A673 (cell line): ENCODE data around the gene HLCS. TPM values are rescaled to one million over a fixed set of nuclear protein-coding genes. Genes with fewer than 3 reads are reported as not detected.

Experiments used
- BruUV-seq: library from RNA; stranded (reverse); fragments of 400-500 nt; replicated peaks from 2 replicates; lab custom pipeline; 2021; lab: Mats Ljungman, UMichigan
- CTCF ChIA-PET: fragments of 300-600 bp; sonication (Branson Sonifier 250); formaldehyde crosslinking; loops from one replicate; lab custom pipeline; 2022; ENCODE audit warnings: antibody characterized with exemption; lab: Charles Lee
- POLR2A ChIA-PET: fragments of 300-600 bp; sonication (Branson Sonifier 250); formaldehyde crosslinking; loops from one replicate; lab custom pipeline; 2022; ENCODE audit warnings: antibody characterized with exemption; ENCODE audit not compliant: low non-redundant PET; lab: Charles Lee
- DNase-seq: peaks from one replicate; pipeline ENCODE4 v3.0.0-alpha.2; 2015; ENCODE audit warnings: low spot score
- H3K27ac ChIP-seq: fragments of 200-600 bp; sonication (generic); 2 replicates; pipeline ENCODE4 v1.5.1; 2016; ENCODE audit warnings: mixed run types, low read depth, mild to moderate bottlenecking, mixed read lengths, antibody characterized with exemption, low read length; ENCODE audit not compliant: poor library complexity, severe bottlenecking
- H3K27me3 ChIP-seq: fragments of 200-600 bp; sonication (generic); replicated peaks from 2 replicates; pipeline ENCODE4 v1.6.1; 2017; ENCODE audit warnings: mixed run types, low read depth, mild to moderate bottlenecking, mixed read lengths, antibody characterized with exemption, low read length; ENCODE audit not compliant: insufficient read depth, poor library complexity
- H3K36me3 ChIP-seq: fragments of 200-600 bp; sonication (generic); 2 replicates; pipeline ENCODE4 v1.6.1; 2016; ENCODE audit warnings: mixed run types, mild to moderate bottlenecking, mixed read lengths, antibody characterized with exemption, low read length; ENCODE audit not compliant: insufficient read depth, poor library complexity, severe bottlenecking
- H3K4me1 ChIP-seq: fragments of 200-600 bp; sonication (generic); 2 replicates; pipeline ENCODE4 v1.6.1; 2017; ENCODE audit warnings: mixed run types, mild to moderate bottlenecking, mixed read lengths, antibody characterized with exemption, low read length; ENCODE audit not compliant: insufficient read depth, poor library complexity, severe bottlenecking
- H3K4me3 ChIP-seq: fragments of 200-600 bp; sonication (generic); 2 replicates; pipeline ENCODE4 v1.5.1; 2016; ENCODE audit warnings: low read depth, mixed run types, mild to moderate bottlenecking, mixed read lengths, low read length; ENCODE audit not compliant: poor library complexity, severe bottlenecking
- H3K9me3 ChIP-seq: fragments of 200-600 bp; sonication (generic); 2 replicates; pipeline ENCODE4 v1.6.1; 2016; ENCODE audit warnings: mixed run types, low read depth, mild to moderate bottlenecking, mixed read lengths, antibody characterized with exemption, low read length; ENCODE audit not compliant: poor library complexity, severe bottlenecking
- EZH2 ChIP-seq: fragments of 200-600 bp; sonication (generic); IDR thresholded peaks from 2 replicates; pipeline ENCODE4 v1.6.1; 2017; ENCODE audit warnings: borderline replicate concordance, low read depth, mild to moderate bottlenecking, mixed read lengths, antibody characterized with exemption, low read length; ENCODE audit not compliant: poor library complexity, severe bottlenecking
- intact Hi-C: fragments of 100-400 bp; cut with micrococcal nuclease; formaldehyde crosslinking; loops from one replicate; pipeline ENCODE4 v1.10.0; 2022; ENCODE audit not compliant: unreplicated experiment
- total RNA-seq: library from RNA; stranded (reverse); gene quantifications from 2 replicates; pipeline ENCODE4 v1.2.3, GENCODE V29; 2021
- TF ChIP-seq, protein P1 (sequence below): fragments of 300-800, 200-600 bp; sonication (generic); conservative IDR thresholded peaks from 2 replicates; pipeline ENCODE4 v1.5.1; 2017; ENCODE audit warnings: low read depth, mild to moderate bottlenecking, antibody characterized with exemption, low read length, moderate library complexity, mixed read lengths

The HLCS gene
- total RNA-seq, 1 experiment from 2014 or later = 15.3 TPM

- POLR2A ChIA-PET = no interaction called here
- BruUV-seq = TSS peak; percentile 18
- Histone ChIP-seq H3K4me3 (no peak overlapping the region), H3K27ac (no peak overlapping the region), H3K27me3 (no peaks in the 10 kb centered on the region), H3K36me3 (no peaks in the 10 kb centered on the region), H3K9me3 (no peaks in the 10 kb centered on the region), H3K4me1 (peaks cover 10% of the 10 kb centered on the region)
- intact Hi-C loops = no loop called here
- CTCF ChIA-PET = no interaction called here
- DNase-seq = no peak
- TF ChIP-seq EZH2 = no peak
- TF ChIP-seq, protein P1, sequence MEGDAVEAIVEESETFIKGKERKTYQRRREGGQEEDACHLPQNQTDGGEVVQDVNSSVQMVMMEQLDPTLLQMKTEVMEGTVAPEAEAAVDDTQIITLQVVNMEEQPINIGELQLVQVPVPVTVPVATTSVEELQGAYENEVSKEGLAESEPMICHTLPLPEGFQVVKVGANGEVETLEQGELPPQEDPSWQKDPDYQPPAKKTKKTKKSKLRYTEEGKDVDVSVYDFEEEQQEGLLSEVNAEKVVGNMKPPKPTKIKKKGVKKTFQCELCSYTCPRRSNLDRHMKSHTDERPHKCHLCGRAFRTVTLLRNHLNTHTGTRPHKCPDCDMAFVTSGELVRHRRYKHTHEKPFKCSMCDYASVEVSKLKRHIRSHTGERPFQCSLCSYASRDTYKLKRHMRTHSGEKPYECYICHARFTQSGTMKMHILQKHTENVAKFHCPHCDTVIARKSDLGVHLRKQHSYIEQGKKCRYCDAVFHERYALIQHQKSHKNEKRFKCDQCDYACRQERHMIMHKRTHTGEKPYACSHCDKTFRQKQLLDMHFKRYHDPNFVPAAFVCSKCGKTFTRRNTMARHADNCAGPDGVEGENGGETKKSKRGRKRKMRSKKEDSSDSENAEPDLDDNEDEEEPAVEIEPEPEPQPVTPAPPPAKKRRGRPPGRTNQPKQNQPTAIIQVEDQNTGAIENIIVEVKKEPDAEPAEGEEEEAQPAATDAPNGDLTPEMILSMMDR = no peak
These were observed 2.5 kb upstream of the HLCS start for GRCh38 chr21:36968976-36969375.

DNA sequence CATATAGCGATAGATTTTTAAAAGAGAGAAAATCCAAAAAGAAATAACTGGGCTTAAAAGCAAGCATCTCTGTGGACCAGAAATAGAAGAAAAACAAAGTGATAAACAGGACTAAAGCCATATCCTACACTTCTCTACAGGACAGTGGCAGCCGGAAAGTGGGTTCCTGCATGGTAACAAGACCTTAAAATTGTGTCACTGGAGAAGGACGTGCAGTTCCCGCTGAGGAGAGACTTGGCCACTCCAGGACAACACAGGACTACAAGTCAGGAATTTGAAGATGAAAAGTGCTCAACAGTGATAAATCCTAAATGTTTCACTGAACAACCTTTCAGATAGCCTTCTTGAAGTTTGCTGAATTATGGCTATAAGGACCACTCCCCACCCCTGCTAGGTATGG is 1.9 kb upstream of the HLCS start:
- Histone ChIP-seq H3K27me3 (no peaks in the 10 kb centered on the region), H3K9me3 (no peaks in the 10 kb centered on the region), H3K4me3 (no peak overlapping the region), H3K27ac (no peak overlapping the region), H3K36me3 (no peaks in the 10 kb centered on the region), H3K4me1 (peaks cover 10% of the 10 kb centered on the region)
- no peak for DNase-seq
- CTCF ChIA-PET = no interaction called here
- intact Hi-C loops = no loop called here
- BruUV-seq = no TSS peak
- TF ChIP-seq EZH2 = no peak
- TF ChIP-seq, protein P1 = no peak
- POLR2A ChIA-PET = no interaction called here

DNA sequence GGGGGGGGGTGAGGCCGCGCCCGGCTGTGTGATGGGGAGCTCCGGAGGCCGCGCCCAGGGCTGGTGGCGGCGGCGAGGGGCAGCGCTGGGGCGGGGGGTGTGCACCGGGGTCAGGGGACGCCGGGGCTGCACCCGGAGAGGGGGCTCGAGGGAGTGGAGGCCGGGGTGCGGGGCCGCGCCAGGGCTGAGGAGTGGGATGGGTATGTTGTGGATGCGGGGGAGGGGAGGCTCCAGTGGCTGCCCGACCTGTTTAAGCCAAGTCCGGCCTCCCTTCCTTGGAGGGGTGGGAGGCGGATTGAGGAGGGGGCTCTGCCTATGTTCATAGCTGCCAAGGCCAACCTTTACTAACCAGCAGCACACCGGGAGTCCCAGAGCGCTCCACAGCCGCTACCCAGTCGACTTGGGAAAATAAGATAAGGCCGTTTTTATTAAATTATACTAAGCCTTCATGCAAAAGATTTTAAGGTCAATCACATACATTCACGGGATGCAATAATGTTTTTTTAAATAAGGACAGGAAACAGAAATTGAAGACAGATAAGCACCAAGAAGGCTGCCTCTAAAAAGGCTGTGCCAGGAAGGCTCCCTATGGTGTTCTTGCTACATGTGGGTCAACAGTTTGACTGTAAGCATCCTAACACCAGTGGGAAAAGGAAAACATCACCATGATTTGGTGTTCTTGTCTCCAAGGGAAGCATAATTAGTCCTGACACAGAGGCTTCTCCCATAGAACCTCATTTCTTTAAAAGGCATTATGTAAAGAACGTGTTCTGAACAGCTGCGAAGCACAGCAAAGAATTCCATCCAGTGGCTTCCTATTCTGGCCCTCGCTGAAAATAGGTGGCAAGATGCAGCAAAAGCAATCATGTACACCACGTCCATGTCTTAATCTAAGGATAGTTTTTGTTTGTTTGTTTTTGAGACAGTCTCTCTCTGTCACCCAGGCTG is 626 bp upstream of the HLCS start:
- DNase-seq = peak; percentile 86
- H3K4me1 ChIP-seq = peaks cover 10% of the 10 kb centered on the region
- no peaks in the 10 kb centered on the region for H3K27me3 ChIP-seq
- no peak for TF ChIP-seq EZH2
- TF ChIP-seq, protein P1 = no peak
- POLR2A ChIA-PET = interaction anchor here (0.6 kb wide), 1 partner anchor 20 kb away, joined by 3 read pairs; no protein-coding TSS in a partner anchor
- H3K4me3 ChIP-seq = peak overlapping the region; percentile 65
- H3K27ac ChIP-seq = peak overlapping the region; percentile 67
- intact Hi-C loops = no loop called here
- CTCF ChIA-PET = interaction anchor here (0.6 to 1.3 kb wide), 3 partner anchors 10 to 38 kb away, joined by 3 to 6 read pairs (median 5); no protein-coding TSS in a partner anchor
- no peaks in the 10 kb centered on the region for H3K9me3 ChIP-seq
- no TSS peak for BruUV-seq
- H3K36me3 ChIP-seq = no peaks in the 10 kb centered on the region
